Measurements from ENCODE around the gene TTYH1.

Gene TTYH1

DNA sequence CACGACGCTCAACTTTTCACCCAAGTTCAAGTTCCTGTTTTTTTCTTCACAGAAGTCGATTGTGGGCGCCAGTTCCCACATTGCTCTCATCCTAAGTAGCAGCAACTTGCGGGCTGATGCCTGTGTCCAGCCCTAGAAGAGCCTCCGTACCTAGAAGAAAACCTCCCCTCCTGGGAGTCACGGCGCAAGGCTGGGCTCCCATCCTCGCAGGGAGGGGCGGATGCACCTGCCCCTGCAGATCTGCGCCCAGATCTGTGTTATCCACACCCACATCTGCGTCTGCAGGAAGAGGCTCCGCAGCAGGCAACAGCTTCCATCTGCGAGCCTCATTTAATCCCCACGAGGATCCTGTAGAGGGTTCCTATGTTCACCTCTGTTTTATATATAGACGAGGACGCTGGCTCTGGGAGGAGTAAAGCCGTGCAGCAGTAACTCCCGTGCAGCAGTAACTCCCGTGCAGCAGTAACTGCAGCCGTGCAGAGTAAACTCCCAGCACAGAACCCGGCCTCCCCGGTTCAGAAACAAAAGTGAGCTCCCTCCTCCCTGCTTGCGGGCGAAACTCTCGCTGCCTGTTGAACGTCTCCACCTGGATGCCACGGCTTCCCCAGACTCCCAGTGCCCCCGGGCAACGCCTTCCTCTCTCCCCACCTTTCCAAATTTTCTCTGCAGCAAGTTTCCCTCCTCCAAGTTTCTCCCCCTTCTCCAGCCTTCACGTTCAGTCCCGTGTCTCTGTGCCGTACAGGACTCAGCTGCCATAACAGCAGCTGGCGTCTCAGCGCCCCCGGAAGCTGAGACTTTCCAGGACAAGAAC, 27.1 kb upstream of the TTYH1 start:
- H3K9me3 ChIP-seq (ENCODE audit: insufficient read depth, low read length), result no peaks in the 10 kb centered on the region
- peak overlapping the region; percentile 79 for H3K4me2 ChIP-seq (ENCODE audit: low read length)
- 0 out of 2 replicates have a peak overlapping the region, but pooled peaks have one; percentile 44 for H2AFZ ChIP-seq (ENCODE audit: low read depth, low read length)
- no peak overlapping the region for H3K9ac ChIP-seq (ENCODE audit: low read length)
- no peaks in the 10 kb centered on the region for H4K20me1 ChIP-seq (ENCODE audit: insufficient read depth, low read length)
- H3K36me3 ChIP-seq (replicated peaks; ENCODE audit: low read depth, low read length), result no peaks in the 10 kb centered on the region
- TF ChIP-seq EZH2phosphoT487 (IDR thresholded peaks at IDR 0.05; ENCODE audit: low read depth), result peak; percentile 78; the same call in 1 of the 2 replicates
- TF ChIP-seq, protein P1, sequence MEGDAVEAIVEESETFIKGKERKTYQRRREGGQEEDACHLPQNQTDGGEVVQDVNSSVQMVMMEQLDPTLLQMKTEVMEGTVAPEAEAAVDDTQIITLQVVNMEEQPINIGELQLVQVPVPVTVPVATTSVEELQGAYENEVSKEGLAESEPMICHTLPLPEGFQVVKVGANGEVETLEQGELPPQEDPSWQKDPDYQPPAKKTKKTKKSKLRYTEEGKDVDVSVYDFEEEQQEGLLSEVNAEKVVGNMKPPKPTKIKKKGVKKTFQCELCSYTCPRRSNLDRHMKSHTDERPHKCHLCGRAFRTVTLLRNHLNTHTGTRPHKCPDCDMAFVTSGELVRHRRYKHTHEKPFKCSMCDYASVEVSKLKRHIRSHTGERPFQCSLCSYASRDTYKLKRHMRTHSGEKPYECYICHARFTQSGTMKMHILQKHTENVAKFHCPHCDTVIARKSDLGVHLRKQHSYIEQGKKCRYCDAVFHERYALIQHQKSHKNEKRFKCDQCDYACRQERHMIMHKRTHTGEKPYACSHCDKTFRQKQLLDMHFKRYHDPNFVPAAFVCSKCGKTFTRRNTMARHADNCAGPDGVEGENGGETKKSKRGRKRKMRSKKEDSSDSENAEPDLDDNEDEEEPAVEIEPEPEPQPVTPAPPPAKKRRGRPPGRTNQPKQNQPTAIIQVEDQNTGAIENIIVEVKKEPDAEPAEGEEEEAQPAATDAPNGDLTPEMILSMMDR (IDR thresholded peaks at IDR 0.05; ENCODE audit: low read depth, low read length), result no peak
- H3K4me3 ChIP-seq (ENCODE audit: low read length), result peak overlapping the region; percentile 66
- peaks cover 52% of the 10 kb centered on the region for H3K27me3 ChIP-seq (ENCODE audit: low read depth, low read length)
- no peaks in the 10 kb centered on the region for H3K79me2 ChIP-seq (ENCODE audit: low read length)
- peaks cover 23% of the 10 kb centered on the region for H3K4me1 ChIP-seq (ENCODE audit: low read length)
- no peak overlapping the region for H3K27ac ChIP-seq (ENCODE audit: low read length)

- Histone ChIP-seq H3K36me3 (replicated peaks; ENCODE audit: low read depth, low read length) (no peaks in the 10 kb centered on the region), H4K20me1 (ENCODE audit: insufficient read depth, low read length) (no peaks in the 10 kb centered on the region), H3K27ac (ENCODE audit: low read length) (no peak overlapping the region), H3K9ac (ENCODE audit: low read length) (no peak overlapping the region), H3K27me3 (ENCODE audit: low read depth, low read length) (peaks cover 54% of the 10 kb centered on the region), H3K79me2 (ENCODE audit: low read length) (no peaks in the 10 kb centered on the region), H3K4me3 (ENCODE audit: low read length) (peak overlapping the region; percentile 66), H3K4me1 (ENCODE audit: low read length) (peaks cover 20% of the 10 kb centered on the region), H3K4me2 (ENCODE audit: low read length) (peak overlapping the region; percentile 79), H2AFZ (ENCODE audit: low read depth, low read length) (no peak overlapping the region), H3K9me3 (ENCODE audit: insufficient read depth, low read length) (no peaks in the 10 kb centered on the region)
- TF ChIP-seq EZH2phosphoT487 (IDR thresholded peaks at IDR 0.05; ENCODE audit: low read depth), result no peak
- TF ChIP-seq, protein P1 (IDR thresholded peaks at IDR 0.05; ENCODE audit: low read depth, low read length), result no peak
Observed at GRCh38 chr19:54388802-54389139, 26.5 kb upstream of the TTYH1 start.

GRCh38 chr19:54389553-54389952, 25.7 kb upstream of the TTYH1 start:
- Histone ChIP-seq H3K9ac (ENCODE audit: low read length) (no peak overlapping the region), H3K4me2 (ENCODE audit: low read length) (no peak overlapping the region), H3K27ac (ENCODE audit: low read length) (no peak overlapping the region)

GRCh38 chr19:54390942-54391577, 24.2 kb upstream of the TTYH1 start:
- H4K20me1 ChIP-seq (ENCODE audit: insufficient read depth, low read length), result no peaks in the 10 kb centered on the region
- H3K79me2 ChIP-seq (ENCODE audit: low read length), result no peaks in the 10 kb centered on the region
- no peak overlapping the region for H3K4me3 ChIP-seq (ENCODE audit: low read length)
- peaks cover 23% of the 10 kb centered on the region for H3K4me1 ChIP-seq (ENCODE audit: low read length)
- no peak overlapping the region for H3K27ac ChIP-seq (ENCODE audit: low read length)
- no peak for TF ChIP-seq EZH2phosphoT487 (IDR thresholded peaks at IDR 0.05; ENCODE audit: low read depth)
- TF ChIP-seq, protein P1 (IDR thresholded peaks at IDR 0.05; ENCODE audit: low read depth, low read length), result peak; percentile 97
- H3K36me3 ChIP-seq (replicated peaks; ENCODE audit: low read depth, low read length), result no peaks in the 10 kb centered on the region
- no peak overlapping the region for H3K4me2 ChIP-seq (ENCODE audit: low read length)
- H3K27me3 ChIP-seq (ENCODE audit: low read depth, low read length), result peaks cover 46% of the 10 kb centered on the region
- H3K9ac ChIP-seq (ENCODE audit: low read length), result no peak overlapping the region
- H3K9me3 ChIP-seq (ENCODE audit: insufficient read depth, low read length), result no peaks in the 10 kb centered on the region
- H2AFZ ChIP-seq (ENCODE audit: low read depth, low read length), result no peak overlapping the region

More at GRCh38 chr19:54389553-54389952, 25.7 kb upstream of the TTYH1 start:
- Histone ChIP-seq H3K9me3 (ENCODE audit: insufficient read depth, low read length) (no peaks in the 10 kb centered on the region), H3K27me3 (ENCODE audit: low read depth, low read length) (peaks cover 54% of the 10 kb centered on the region), H3K4me3 (ENCODE audit: low read length) (no peak overlapping the region), H2AFZ (ENCODE audit: low read depth, low read length) (no peak overlapping the region), H3K36me3 (replicated peaks; ENCODE audit: low read depth, low read length) (no peaks in the 10 kb centered on the region), H4K20me1 (ENCODE audit: insufficient read depth, low read length) (no peaks in the 10 kb centered on the region), H3K4me1 (ENCODE audit: low read length) (peaks cover 20% of the 10 kb centered on the region), H3K79me2 (ENCODE audit: low read length) (no peaks in the 10 kb centered on the region)
- no peak for TF ChIP-seq EZH2phosphoT487 (IDR thresholded peaks at IDR 0.05; ENCODE audit: low read depth)
- TF ChIP-seq, protein P1 (IDR thresholded peaks at IDR 0.05; ENCODE audit: low read depth, low read length), result no peak
